T-helper 1 cell treated with Interleukin-12 subunit alpha and Interleukin-12 subunit beta and Interleukin-4 antibody, amounts not matched to agents 30 μg/mL and 1 μg/mL, for 36 hours (primary cell): ENCODE results near the gene UNC13C.

Experiments used
- H3K27ac Mint-ChIP-seq: one replicate; pipeline ENCODE4 v1.8.0; 2021; ENCODE audit warnings: mild to moderate bottlenecking, mixed read lengths
- H3K27me3 Mint-ChIP-seq: one replicate; pipeline ENCODE4 v1.8.0; 2021; ENCODE audit warnings: low read depth, mixed read lengths
- H3K36me3 Mint-ChIP-seq: one replicate; pipeline ENCODE4 v1.8.0; 2021; ENCODE audit warnings: low read depth, mixed read lengths
- H3K4me1 Mint-ChIP-seq: one replicate; pipeline ENCODE4 v1.8.0; 2021; ENCODE audit warnings: low read depth, mixed read lengths
- H3K4me3 Mint-ChIP-seq: one replicate; pipeline ENCODE4 v1.8.0; 2021; ENCODE audit warnings: mild to moderate bottlenecking, moderate library complexity, mixed read lengths
- H3K9me3 Mint-ChIP-seq: one replicate; pipeline ENCODE4 v1.8.0; 2021; ENCODE audit warnings: mixed read lengths

The UNC13C gene

GRCh38 chr15:53984221-53984620, 6.0 kb downstream of the UNC13C start:
- H3K4me3 Mint-ChIP-seq = no peak overlapping the region

GRCh38 chr15:53985562-53985961, 7.3 kb downstream of the UNC13C start:
- Mint-ChIP-seq H3K27ac (no peak overlapping the region), H3K36me3 (no peaks in the 10 kb centered on the region), H3K4me3 (no peak overlapping the region), H3K4me1 (no peaks in the 10 kb centered on the region), H3K27me3 (no peaks in the 10 kb centered on the region), H3K9me3 (no peaks in the 10 kb centered on the region)

More at GRCh38 chr15:53984221-53984620, 6.0 kb downstream of the UNC13C start:
- no peaks in the 10 kb centered on the region for H3K9me3 Mint-ChIP-seq
- H3K27me3 Mint-ChIP-seq = peaks cover 3% of the 10 kb centered on the region
- H3K27ac Mint-ChIP-seq = no peak overlapping the region
- H3K36me3 Mint-ChIP-seq = no peaks in the 10 kb centered on the region
- no peaks in the 10 kb centered on the region for H3K4me1 Mint-ChIP-seq

GRCh38 chr15:53987480-53987879, 9.2 kb downstream of the UNC13C start:
- Mint-ChIP-seq H3K4me3 (no peak overlapping the region), H3K36me3 (no peaks in the 10 kb centered on the region), H3K9me3 (peaks cover 1% of the 10 kb centered on the region), H3K27ac (no peak overlapping the region), H3K27me3 (no peaks in the 10 kb centered on the region), H3K4me1 (no peaks in the 10 kb centered on the region)

GRCh38 chr15:54007256-54007655, 29.0 kb downstream of the UNC13C start:
- no peak overlapping the region for H3K4me3 Mint-ChIP-seq
- no peaks in the 10 kb centered on the region for H3K36me3 Mint-ChIP-seq
- no peaks in the 10 kb centered on the region for H3K4me1 Mint-ChIP-seq
- no peaks in the 10 kb centered on the region for H3K27me3 Mint-ChIP-seq
- H3K27ac Mint-ChIP-seq = no peak overlapping the region
- H3K9me3 Mint-ChIP-seq = no peaks in the 10 kb centered on the region

GRCh38 chr15:54011656-54012055, 33.4 kb downstream of the UNC13C start:
- Mint-ChIP-seq H3K4me1 (no peaks in the 10 kb centered on the region), H3K4me3 (no peak overlapping the region), H3K9me3 (no peaks in the 10 kb centered on the region), H3K36me3 (no peaks in the 10 kb centered on the region), H3K27ac (no peak overlapping the region), H3K27me3 (no peaks in the 10 kb centered on the region)

- Mint-ChIP-seq H3K9me3 (no peaks in the 10 kb centered on the region), H3K27ac (no peak overlapping the region), H3K27me3 (no peaks in the 10 kb centered on the region), H3K4me1 (no peaks in the 10 kb centered on the region), H3K36me3 (no peaks in the 10 kb centered on the region), H3K4me3 (no peak overlapping the region)
Measured at GRCh38 chr15:54014067-54014655, 35.9 kb downstream of the UNC13C start.

- H3K27me3 Mint-ChIP-seq = no peaks in the 10 kb centered on the region
Measured at GRCh38 chr15:54017251-54017650, 39.0 kb downstream of the UNC13C start.

GRCh38 chr15:54017959-54018358, 39.7 kb downstream of the UNC13C start:
- Mint-ChIP-seq H3K36me3 (no peaks in the 10 kb centered on the region), H3K27ac (no peak overlapping the region), H3K9me3 (no peaks in the 10 kb centered on the region), H3K4me1 (no peaks in the 10 kb centered on the region), H3K4me3 (no peak overlapping the region), H3K27me3 (no peaks in the 10 kb centered on the region)

More at GRCh38 chr15:54017251-54017650, 39.0 kb downstream of the UNC13C start:
- H3K27ac Mint-ChIP-seq = no peak overlapping the region
- H3K9me3 Mint-ChIP-seq = no peaks in the 10 kb centered on the region
- no peaks in the 10 kb centered on the region for H3K4me1 Mint-ChIP-seq
- no peak overlapping the region for H3K4me3 Mint-ChIP-seq
- no peaks in the 10 kb centered on the region for H3K36me3 Mint-ChIP-seq

GRCh38 chr15:54026258-54026657, 48.0 kb downstream of the UNC13C start:
- no peaks in the 10 kb centered on the region for H3K36me3 Mint-ChIP-seq
- no peaks in the 10 kb centered on the region for H3K27me3 Mint-ChIP-seq
- no peak overlapping the region for H3K4me3 Mint-ChIP-seq
- no peaks in the 10 kb centered on the region for H3K9me3 Mint-ChIP-seq
- H3K4me1 Mint-ChIP-seq = no peaks in the 10 kb centered on the region
- no peak overlapping the region for H3K27ac Mint-ChIP-seq

- Mint-ChIP-seq H3K9me3 (no peaks in the 10 kb centered on the region), H3K4me1 (no peaks in the 10 kb centered on the region), H3K27me3 (no peaks in the 10 kb centered on the region), H3K36me3 (no peaks in the 10 kb centered on the region), H3K27ac (no peak overlapping the region), H3K4me3 (no peak overlapping the region)
Measured at GRCh38 chr15:54026891-54027290, 48.6 kb downstream of the UNC13C start.

- H3K27ac Mint-ChIP-seq = no peak overlapping the region
- no peaks in the 10 kb centered on the region for H3K9me3 Mint-ChIP-seq
- H3K4me3 Mint-ChIP-seq = no peak overlapping the region
- H3K27me3 Mint-ChIP-seq = no peaks in the 10 kb centered on the region
- H3K36me3 Mint-ChIP-seq = no peaks in the 10 kb centered on the region
- no peaks in the 10 kb centered on the region for H3K4me1 Mint-ChIP-seq
Measured at GRCh38 chr15:54029081-54029480, 50.8 kb downstream of the UNC13C start.

GRCh38 chr15:54032066-54032465, 53.8 kb downstream of the UNC13C start:
- H3K27me3 Mint-ChIP-seq = no peaks in the 10 kb centered on the region
- H3K4me1 Mint-ChIP-seq = no peaks in the 10 kb centered on the region
- H3K27ac Mint-ChIP-seq = no peak overlapping the region
- no peaks in the 10 kb centered on the region for H3K36me3 Mint-ChIP-seq
- no peak overlapping the region for H3K4me3 Mint-ChIP-seq
- no peaks in the 10 kb centered on the region for H3K9me3 Mint-ChIP-seq

GRCh38 chr15:54033356-54033860, 55.2 kb downstream of the UNC13C start:
- Mint-ChIP-seq H3K4me1 (no peaks in the 10 kb centered on the region), H3K9me3 (no peaks in the 10 kb centered on the region), H3K4me3 (no peak overlapping the region), H3K27ac (no peak overlapping the region), H3K36me3 (no peaks in the 10 kb centered on the region), H3K27me3 (no peaks in the 10 kb centered on the region)

GRCh38 chr15:54033869-54034458, 55.7 kb downstream of the UNC13C start:
- H3K9me3 Mint-ChIP-seq = no peaks in the 10 kb centered on the region

GRCh38 chr15:54035616-54036015, 57.4 kb downstream of the UNC13C start:
- H3K9me3 Mint-ChIP-seq = no peaks in the 10 kb centered on the region
- H3K27ac Mint-ChIP-seq = no peak overlapping the region
- no peak overlapping the region for H3K4me3 Mint-ChIP-seq
- H3K27me3 Mint-ChIP-seq = no peaks in the 10 kb centered on the region
- H3K36me3 Mint-ChIP-seq = no peaks in the 10 kb centered on the region
- H3K4me1 Mint-ChIP-seq = no peaks in the 10 kb centered on the region

More at GRCh38 chr15:54033869-54034458, 55.7 kb downstream of the UNC13C start:
- H3K27me3 Mint-ChIP-seq = no peaks in the 10 kb centered on the region
- no peak overlapping the region for H3K27ac Mint-ChIP-seq
- no peaks in the 10 kb centered on the region for H3K4me1 Mint-ChIP-seq
- H3K4me3 Mint-ChIP-seq = no peak overlapping the region
- no peaks in the 10 kb centered on the region for H3K36me3 Mint-ChIP-seq
